Type B pancreatic cell (in vitro differentiated cells): ENCODE data around the gene UBE3C. TPM values are rescaled to one million over a fixed set of nuclear protein-coding genes. Genes with fewer than 3 reads are reported as not detected.

ENCODE experiments used
- DNase-seq: peaks from one replicate; pipeline ENCODE4 v3.0.0; 2021; ENCODE audit warnings: mixed read lengths; ENCODE audit not compliant: unreplicated experiment; ENCODE audit errors: extremely low spot score
- H3K27ac Mint-ChIP-seq: 2 replicates; pipeline ENCODE4 v1.8.0; 2021; ENCODE audit warnings: mild to moderate bottlenecking, mixed read lengths
- H3K27me3 Mint-ChIP-seq: 2 replicates; pipeline ENCODE4 v1.8.0; 2021; ENCODE audit warnings: mixed read lengths
- H3K36me3 Mint-ChIP-seq: 2 replicates; pipeline ENCODE4 v1.8.0; 2021; ENCODE audit warnings: mixed read lengths
- H3K4me1 Mint-ChIP-seq: one replicate; pipeline ENCODE4 v1.8.0; 2021; ENCODE audit warnings: mixed read lengths; ENCODE audit not compliant: unreplicated experiment
- H3K4me3 Mint-ChIP-seq: 2 replicates; pipeline ENCODE4 v1.8.0; 2021; ENCODE audit warnings: mild to moderate bottlenecking, mixed read lengths
- H3K9me3 Mint-ChIP-seq: 2 replicates; pipeline ENCODE4 v1.8.0; 2021; ENCODE audit warnings: mixed read lengths
- total RNA-seq: library from RNA; stranded (reverse); gene quantifications from 2 replicates; pipeline ENCODE4 v1.2.1, GENCODE V29; 2021; ENCODE audit warnings: low replicate concordance
- TF ChIP-seq, protein P1 (sequence below): fragments of 200-600 bp; sonication (generic); conservative IDR thresholded peaks from 2 replicates; pipeline ENCODE4 v1.5.0; 2021; ENCODE audit warnings: antibody characterized with exemption, mild to moderate bottlenecking

The UBE3C gene
- total RNA-seq, 1 donor from 2014 or later, result 51.6 TPM

DNA sequence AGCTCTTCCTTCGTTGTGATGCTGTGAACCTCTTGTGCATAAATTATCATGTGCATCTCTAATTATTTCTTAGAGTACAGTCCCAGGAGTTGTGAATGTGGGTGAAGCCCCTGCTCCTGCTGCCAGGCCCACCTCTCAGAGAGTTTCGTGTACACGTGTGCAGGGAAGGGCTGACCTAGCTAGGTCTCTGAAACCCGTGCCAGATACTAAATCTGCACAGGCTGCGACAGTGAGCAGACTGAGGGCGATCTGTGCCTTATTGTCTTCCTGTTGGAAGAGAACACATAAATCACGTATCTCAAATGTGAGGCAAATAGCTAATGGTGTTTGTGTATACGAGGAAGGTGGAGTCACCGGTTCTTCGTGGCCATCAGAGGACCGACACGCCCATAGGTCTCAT lies 126.3 kb downstream of the UBE3C start:
- peaks cover 36% of the 10 kb centered on the region for H3K36me3 Mint-ChIP-seq
- no peaks in the 10 kb centered on the region for H3K9me3 Mint-ChIP-seq
- H3K27me3 Mint-ChIP-seq, result no peaks in the 10 kb centered on the region
- no peaks in the 10 kb centered on the region for H3K4me1 Mint-ChIP-seq
- DNase-seq, result no peak
- no peak overlapping the region for H3K4me3 Mint-ChIP-seq
- H3K27ac Mint-ChIP-seq, result no peak overlapping the region
- TF ChIP-seq, protein P1, sequence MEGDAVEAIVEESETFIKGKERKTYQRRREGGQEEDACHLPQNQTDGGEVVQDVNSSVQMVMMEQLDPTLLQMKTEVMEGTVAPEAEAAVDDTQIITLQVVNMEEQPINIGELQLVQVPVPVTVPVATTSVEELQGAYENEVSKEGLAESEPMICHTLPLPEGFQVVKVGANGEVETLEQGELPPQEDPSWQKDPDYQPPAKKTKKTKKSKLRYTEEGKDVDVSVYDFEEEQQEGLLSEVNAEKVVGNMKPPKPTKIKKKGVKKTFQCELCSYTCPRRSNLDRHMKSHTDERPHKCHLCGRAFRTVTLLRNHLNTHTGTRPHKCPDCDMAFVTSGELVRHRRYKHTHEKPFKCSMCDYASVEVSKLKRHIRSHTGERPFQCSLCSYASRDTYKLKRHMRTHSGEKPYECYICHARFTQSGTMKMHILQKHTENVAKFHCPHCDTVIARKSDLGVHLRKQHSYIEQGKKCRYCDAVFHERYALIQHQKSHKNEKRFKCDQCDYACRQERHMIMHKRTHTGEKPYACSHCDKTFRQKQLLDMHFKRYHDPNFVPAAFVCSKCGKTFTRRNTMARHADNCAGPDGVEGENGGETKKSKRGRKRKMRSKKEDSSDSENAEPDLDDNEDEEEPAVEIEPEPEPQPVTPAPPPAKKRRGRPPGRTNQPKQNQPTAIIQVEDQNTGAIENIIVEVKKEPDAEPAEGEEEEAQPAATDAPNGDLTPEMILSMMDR, result no peak

DNA sequence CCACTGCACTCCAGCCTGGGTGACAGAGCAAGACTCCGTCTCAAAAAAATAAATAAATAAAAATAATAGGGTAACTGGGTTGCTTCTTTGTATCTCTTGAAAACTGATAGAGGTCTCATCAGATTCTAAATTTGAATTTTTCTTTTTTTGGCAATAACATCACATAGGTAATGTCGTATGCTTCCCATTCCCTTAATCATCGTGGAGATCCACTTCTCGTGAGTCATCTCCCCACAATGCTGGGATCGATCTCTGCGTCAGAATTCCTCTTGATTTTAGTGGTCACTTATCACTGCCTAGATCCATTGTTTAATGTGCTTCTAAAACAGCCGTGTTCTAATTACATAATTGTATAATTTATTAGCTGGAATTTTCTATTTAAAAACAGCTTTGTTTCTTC lies 127.5 kb downstream of the UBE3C start:
- TF ChIP-seq, protein P1, result no peak
- H3K27me3 Mint-ChIP-seq, result no peaks in the 10 kb centered on the region

DNA sequence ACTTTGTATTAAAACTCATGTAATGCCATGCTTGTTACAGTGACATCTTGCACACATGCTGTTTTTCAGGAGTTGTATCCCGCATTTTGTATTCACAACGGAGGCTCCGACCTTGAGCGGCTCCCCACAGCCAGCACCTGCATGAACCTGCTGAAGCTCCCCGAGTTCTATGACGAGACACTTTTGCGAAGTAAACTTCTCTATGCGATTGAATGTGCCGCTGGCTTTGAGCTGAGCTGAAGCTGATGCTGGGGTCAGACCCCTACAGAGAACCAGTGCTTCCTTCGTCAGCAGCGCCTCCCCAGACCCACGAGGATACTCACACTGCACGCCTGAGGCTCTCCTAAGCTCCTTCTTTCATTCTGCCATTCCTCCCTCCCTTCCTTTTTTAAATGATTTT lies 128.8 kb downstream of the UBE3C start:
- Mint-ChIP-seq H3K27ac (no peak overlapping the region), H3K9me3 (no peaks in the 10 kb centered on the region), H3K4me1 (peaks cover 9% of the 10 kb centered on the region), H3K36me3 (peaks cover 34% of the 10 kb centered on the region), H3K4me3 (no peak overlapping the region), H3K27me3 (no peaks in the 10 kb centered on the region)
- TF ChIP-seq, protein P1, result no peak
- DNase-seq, result no peak

More for the DNA sequence above, 127.5 kb downstream of the UBE3C start:
- no peak overlapping the region for H3K4me3 Mint-ChIP-seq
- peaks cover 34% of the 10 kb centered on the region for H3K36me3 Mint-ChIP-seq
- H3K9me3 Mint-ChIP-seq, result no peaks in the 10 kb centered on the region
- no peak for DNase-seq
- no peaks in the 10 kb centered on the region for H3K4me1 Mint-ChIP-seq
- H3K27ac Mint-ChIP-seq, result no peak overlapping the region

DNA sequence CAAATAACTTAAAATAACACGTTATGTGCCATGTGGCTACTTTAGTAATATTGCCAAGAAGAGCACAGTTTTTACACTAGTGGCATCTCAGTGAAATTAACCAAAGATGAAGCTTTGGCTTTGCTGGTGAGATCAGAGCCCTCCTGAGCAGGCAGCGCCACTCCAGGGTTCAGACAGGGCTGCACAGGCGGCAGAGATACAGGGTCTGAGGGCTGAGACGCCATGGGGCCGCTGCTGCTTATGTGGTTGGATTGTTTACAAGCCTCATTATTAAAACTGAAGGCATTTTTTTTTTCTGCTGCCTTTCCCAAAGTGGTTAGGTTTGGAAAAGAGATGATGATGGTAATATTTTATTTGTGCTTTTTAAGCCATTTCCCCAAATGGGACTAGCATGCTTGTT lies 129.2 kb downstream of the UBE3C start:
- DNase-seq, result no peak
- Mint-ChIP-seq H3K27ac (no peak overlapping the region), H3K4me3 (no peak overlapping the region), H3K4me1 (peaks cover 13% of the 10 kb centered on the region), H3K9me3 (no peaks in the 10 kb centered on the region), H3K27me3 (no peaks in the 10 kb centered on the region), H3K36me3 (peaks cover 34% of the 10 kb centered on the region)
- TF ChIP-seq, protein P1, result no peak

DNA sequence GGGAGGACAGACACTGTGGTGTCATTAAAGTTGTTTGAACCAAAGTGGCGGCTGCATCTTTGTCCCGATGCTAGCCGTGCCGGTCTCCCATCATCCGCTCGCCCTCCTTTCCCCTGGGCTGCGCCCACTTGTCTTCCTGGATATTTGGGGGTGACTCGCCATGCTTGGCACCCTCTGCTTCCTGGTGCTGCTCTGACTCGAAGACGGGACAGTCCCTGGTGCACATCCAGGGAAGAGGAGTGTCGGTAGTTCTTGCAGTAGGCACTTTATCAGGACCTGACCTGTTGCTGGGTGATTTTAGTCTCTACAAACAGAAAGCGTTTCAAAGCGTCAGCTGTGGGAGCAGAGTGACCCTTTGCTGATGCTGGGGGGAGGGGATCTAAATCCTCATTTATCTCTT lies 129.8 kb downstream of the UBE3C start:
- Mint-ChIP-seq H3K27me3 (no peaks in the 10 kb centered on the region), H3K4me1 (peaks cover 16% of the 10 kb centered on the region), H3K27ac (peak overlapping the region; percentile 60), H3K36me3 (peaks cover 34% of the 10 kb centered on the region), H3K4me3 (no peak overlapping the region), H3K9me3 (no peaks in the 10 kb centered on the region)
- no peak for DNase-seq
- TF ChIP-seq, protein P1, result no peak
